ENCODE data around the gene DENND4B. TPM values are rescaled to one million over a fixed set of nuclear protein-coding genes. Genes with fewer than 3 reads are reported as not detected.

DENND4B gene
- total and polyA plus RNA-seq, 2 donors from 2014 or later: 13.2 to 60.6 TPM

- no peaks in the 10 kb centered on the region for H3K9me3 ChIP-seq (ENCODE audit: control insufficient read depth in 2 of 3, insufficient read depth in 1 of 3, low read length in 3 of 3)
- peaks cover 0 to 16% (median 2%) of the 10 kb centered on the region in 3 donors for H3K4me1 ChIP-seq (ENCODE audit: control insufficient read depth in 2 of 3, insufficient read depth in 2 of 3, low read depth in 1 of 3, low read length in 3 of 3)
- H3K27ac ChIP-seq (ENCODE audit: low read depth in 2 of 2, low read length in 2 of 2): no peak overlapping the region
- H3K36me3 ChIP-seq (ENCODE audit: control insufficient read depth in 2 of 3, insufficient read depth in 3 of 3, low read length in 3 of 3): peaks cover 0 to 8% (median 0%) of the 10 kb centered on the region in 3 donors
- TF ChIP-seq, protein P1, sequence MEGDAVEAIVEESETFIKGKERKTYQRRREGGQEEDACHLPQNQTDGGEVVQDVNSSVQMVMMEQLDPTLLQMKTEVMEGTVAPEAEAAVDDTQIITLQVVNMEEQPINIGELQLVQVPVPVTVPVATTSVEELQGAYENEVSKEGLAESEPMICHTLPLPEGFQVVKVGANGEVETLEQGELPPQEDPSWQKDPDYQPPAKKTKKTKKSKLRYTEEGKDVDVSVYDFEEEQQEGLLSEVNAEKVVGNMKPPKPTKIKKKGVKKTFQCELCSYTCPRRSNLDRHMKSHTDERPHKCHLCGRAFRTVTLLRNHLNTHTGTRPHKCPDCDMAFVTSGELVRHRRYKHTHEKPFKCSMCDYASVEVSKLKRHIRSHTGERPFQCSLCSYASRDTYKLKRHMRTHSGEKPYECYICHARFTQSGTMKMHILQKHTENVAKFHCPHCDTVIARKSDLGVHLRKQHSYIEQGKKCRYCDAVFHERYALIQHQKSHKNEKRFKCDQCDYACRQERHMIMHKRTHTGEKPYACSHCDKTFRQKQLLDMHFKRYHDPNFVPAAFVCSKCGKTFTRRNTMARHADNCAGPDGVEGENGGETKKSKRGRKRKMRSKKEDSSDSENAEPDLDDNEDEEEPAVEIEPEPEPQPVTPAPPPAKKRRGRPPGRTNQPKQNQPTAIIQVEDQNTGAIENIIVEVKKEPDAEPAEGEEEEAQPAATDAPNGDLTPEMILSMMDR (IDR thresholded peaks at IDR 0.05; ENCODE audit: borderline replicate concordance, extremely low read depth, insufficient read depth): no peak
- no peak overlapping the region for H3K4me3 ChIP-seq (ENCODE audit: low read length in 3 of 3)
- intact Hi-C loops (cut with DNase I): no loop called here
- FAIRE-seq (no peak), DNase-seq (no peak)
- H3K9ac ChIP-seq (ENCODE audit: low read length in 3 of 3): no peak overlapping the region
- no peaks in the 10 kb centered on the region for H3K27me3 ChIP-seq (ENCODE audit: control insufficient read depth, insufficient read depth, low read length)
Measured at GRCh38 chr1:153926405-153926804, 20.1 kb downstream of the DENND4B start.

- peaks cover 0 to 6% (median 0%) of the 10 kb centered on the region in 3 donors for H3K36me3 ChIP-seq (ENCODE audit: control insufficient read depth in 2 of 3, insufficient read depth in 3 of 3, low read length in 3 of 3)
- TF ChIP-seq, protein P1 (IDR thresholded peaks at IDR 0.05; ENCODE audit: borderline replicate concordance, extremely low read depth, insufficient read depth): no peak
- no peaks in the 10 kb centered on the region for H3K9me3 ChIP-seq (ENCODE audit: control insufficient read depth in 2 of 3, insufficient read depth in 1 of 3, low read length in 3 of 3)
- H3K27ac ChIP-seq (ENCODE audit: low read depth in 2 of 2, low read length in 2 of 2): peak within 1 kb of the TSS; percentile 90 to 91
- peak within 1 kb of the TSS; percentile 81 to 89 (median 86) for H3K9ac ChIP-seq (ENCODE audit: low read length in 3 of 3)
- peak within 1 kb of the TSS; percentile 88 to 92 (median 91) for H3K4me3 ChIP-seq (ENCODE audit: low read length in 3 of 3)
- intact Hi-C loops (cut with DNase I): no loop called here
- FAIRE-seq (no peak), DNase-seq (peak; percentile 100)
- H3K4me1 ChIP-seq (ENCODE audit: control insufficient read depth in 2 of 3, insufficient read depth in 2 of 3, low read depth in 1 of 3, low read length in 3 of 3): peaks cover 7 to 27% (median 18%) of the 10 kb centered on the region in 3 donors
- H3K27me3 ChIP-seq (ENCODE audit: control insufficient read depth, insufficient read depth, low read length): no peaks in the 10 kb centered on the region
Measured at GRCh38 chr1:153922972-153923925, 23.3 kb downstream of the DENND4B start, which contains the start of gene GATAD2B. Gene GATAD2B, minus strand, starts transcription at chr1:153922972. Its CDS starts 94,625 bp downstream, at chr1:153828347.

DNA sequence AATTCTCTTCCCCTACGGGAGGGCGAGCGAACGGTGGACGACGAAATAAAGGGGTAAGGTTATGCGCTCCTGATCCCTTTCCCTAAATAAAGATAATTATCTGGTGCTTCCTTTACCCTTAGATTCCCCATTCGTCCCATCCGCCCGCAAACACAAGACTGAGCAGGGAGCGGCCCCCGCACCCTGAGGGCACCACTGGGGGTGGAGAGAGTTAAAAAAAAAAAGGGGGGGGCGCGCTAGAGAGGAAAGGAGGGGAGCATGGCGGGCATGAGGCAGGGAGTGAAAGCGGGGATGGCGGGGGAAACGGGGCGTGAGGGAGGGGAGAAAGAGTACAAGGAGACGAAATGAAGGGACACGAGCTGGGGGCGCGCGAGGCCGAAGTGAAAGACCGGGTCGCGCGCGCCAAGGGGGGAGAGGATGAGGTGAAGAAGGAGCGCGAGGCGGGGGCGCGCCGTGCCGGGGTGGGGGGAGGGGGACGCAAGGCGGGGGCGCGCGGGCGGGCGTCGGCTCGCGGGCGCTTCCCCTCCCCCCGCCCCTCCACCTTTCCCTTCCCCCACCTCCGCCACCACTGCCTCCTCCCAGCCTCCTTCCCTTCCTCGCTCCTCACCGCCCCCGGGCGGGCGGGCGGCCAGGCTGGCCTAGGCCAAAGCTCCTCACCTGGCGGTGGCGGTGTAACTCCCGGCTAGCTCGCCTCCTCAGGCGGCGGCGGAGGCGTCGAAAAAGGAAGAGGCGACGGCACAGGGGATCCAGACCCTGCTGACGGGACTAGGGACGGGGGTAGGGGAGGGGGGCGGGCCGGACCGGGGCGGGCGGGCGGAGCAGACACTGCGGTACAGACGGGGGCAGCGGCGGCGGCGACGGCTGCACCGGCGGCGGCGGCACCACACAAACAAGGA is 24.2 kb downstream of the DENND4B start:
- Histone ChIP-seq H3K4me3 (ENCODE audit: low read length in 3 of 3) (peak overlapping the region; percentile 82 to 91 (median 89)), H3K27me3 (ENCODE audit: control insufficient read depth, insufficient read depth, low read length) (no peaks in the 10 kb centered on the region), H3K9me3 (ENCODE audit: control insufficient read depth in 2 of 3, insufficient read depth in 1 of 3, low read length in 3 of 3) (no peaks in the 10 kb centered on the region), H3K9ac (ENCODE audit: low read length in 3 of 3) (peak overlapping the region; percentile 81 to 89 (median 84)), H3K36me3 (ENCODE audit: control insufficient read depth in 2 of 3, insufficient read depth in 3 of 3, low read length in 3 of 3) (peaks cover 0 to 6% (median 0%) of the 10 kb centered on the region in 3 donors), H3K4me1 (ENCODE audit: control insufficient read depth in 2 of 3, insufficient read depth in 2 of 3, low read depth in 1 of 3, low read length in 3 of 3) (peaks cover 7 to 27% (median 18%) of the 10 kb centered on the region in 3 donors), H3K27ac (ENCODE audit: low read depth in 2 of 2, low read length in 2 of 2) (peak overlapping the region; percentile 90 to 91)
- TF ChIP-seq, protein P1 (IDR thresholded peaks at IDR 0.05; ENCODE audit: borderline replicate concordance, extremely low read depth, insufficient read depth): no peak
- peak in 4 of 5 donors; percentile 54 to 86 (median 80) for DNase-seq
- no peak for FAIRE-seq
- intact Hi-C loops (cut with DNase I): no loop called here

All from kidney (tissue), 14 donors.